ENCODE data around the gene NAPG. TPM values are rescaled to one million over a fixed set of nuclear protein-coding genes. Genes with fewer than 3 reads are reported as not detected.

NAPG gene
- total and polyA plus RNA-seq, 9 of the 15 experiments (the other 6 are each of a cell fraction or from before 2014, with no cell fraction given): 31.6 to 63.3 (median 50.9) TPM

- TF ChIP-seq ZNF766 (CRISPR knock-in tag; conservative IDR thresholded peaks at IDR 0.05) (no peak), SRSF3 (IDR thresholded peaks at IDR 0.05; ENCODE audit: insufficient read depth, low read length) (no peak)
Measured at GRCh38 chr18:10563886-10564285, 38.1 kb downstream of the NAPG start (continued).

- Histone ChIP-seq H3K9me1 (ENCODE audit: control insufficient read depth, insufficient read depth, low read length) (no peaks in the 10 kb centered on the region), H3K27ac (ENCODE audit: extremely low read depth, low read depth, low read length) (no peak overlapping the region; the same call in 2 of the 3 replicates), H3K9me3 (replicated peaks; ENCODE audit: control insufficient read depth, insufficient read depth, low read depth, low read length) (0 out of 2 replicates have a peak, but pooled peaks cover 3% of the 10 kb centered on the region), H3K36me3 (ENCODE audit: control insufficient read depth, insufficient read depth, low read length) (no peaks in the 10 kb centered on the region), H2AFZ (ENCODE audit: low read depth, low read length) (peak overlapping the region; percentile 75), H3K27me3 (ENCODE audit: control insufficient read depth in 2 of 2, insufficient read depth in 2 of 2, low read length in 2 of 2) (no peaks in the 10 kb centered on the region), H3K9ac (ENCODE audit: insufficient read depth in 1 of 2, low read depth in 2 of 2, low read length in 2 of 2) (peak overlapping the region in 1 of 2 experiments; percentile 79; a peak in 1 of 4 replicates), H3K4me2 (ENCODE audit: insufficient read depth, low read length) (peak overlapping the region; percentile 50), H3K4me1 (replicated peaks in 1 of 2; ENCODE audit: control insufficient read depth in 2 of 2, insufficient read depth in 2 of 2, low read length in 2 of 2) (peaks cover 17 to 18% of the 10 kb centered on the region in 2 experiments), H3K4me3 (no peak overlapping the region), H3K79me2 (ENCODE audit: control insufficient read depth, insufficient read depth, low read length) (no peaks in the 10 kb centered on the region), H4K20me1 (replicated peaks; ENCODE audit: control insufficient read depth, insufficient read depth, low read length) (no peaks in the 10 kb centered on the region)
- in situ Hi-C loops (cut with MboI) (loop anchor here (5.0 to 25.0 kb wide), 2 partner anchors 102 to 997 kb away; no protein-coding TSS in a partner anchor), intact Hi-C loops (cut with micrococcal nuclease) (loop anchor here (10.0 kb wide), 1 partner anchor 220 kb away; no protein-coding TSS in a partner anchor)
- ChIA-PET POLR2A (interaction anchor here (0.7 to 1.4 kb wide), 5 partner anchors 14 to 492 kb away, joined by 3 read pairs; no protein-coding TSS in a partner anchor), CTCF (ENCODE audit: low intra/inter-chr PET ratio) (interaction anchor here (0.5 kb wide), 1 partner anchor 1457 kb away, joined by 3 read pairs; no protein-coding TSS in a partner anchor)
- DNase-seq (ENCODE audit: extremely low read depth in 1 of 4, low spot score in 3 of 4) (peak; percentile 35 to 52 (median 44)), ATAC-seq (peak; percentile 59), FAIRE-seq (peak; percentile 81)
- WGBS (ENCODE audit: insufficient coverage, low coverage, missing lambda C conversion rate): 22% methylated on average over 10 of the region's 10 CpGs
- BruUV-seq (replicated peaks): no TSS peak
- peak; percentile 64 for TF ChIP-seq MEIS2 (IDR thresholded peaks at IDR 0.05; ENCODE audit: partially characterized antibody)
- TF ChIP-seq RBM14 (IDR thresholded peaks at IDR 0.05; ENCODE audit: borderline replicate concordance, insufficient read depth, low read depth, low read length): no peak
- TF ChIP-seq ATF1 (CRISPR knock-in tag; IDR thresholded peaks at IDR 0.05): no peak
- peak; percentile 65 for TF ChIP-seq ATF1 (tag; IDR thresholded peaks at IDR 0.05)
- peak; percentile 62 for TF ChIP-seq DPF2 (IDR thresholded peaks at IDR 0.05)
- TF ChIP-seq NCOA6 (IDR thresholded peaks at IDR 0.05): no peak
- no peak for TF ChIP-seq LEF1 (IDR thresholded peaks at IDR 0.05)
- TF ChIP-seq ZNF316 (IDR thresholded peaks at IDR 0.05): peak; percentile 61
- TF ChIP-seq PBX2 (CRISPR knock-in tag; IDR thresholded peaks at IDR 0.05; ENCODE audit: low read depth): no peak
- TF ChIP-seq PBX2 (tag; conservative IDR thresholded peaks at IDR 0.05; ENCODE audit: low read depth): peak; percentile 75
- no peak for TF ChIP-seq MITF (IDR thresholded peaks at IDR 0.05)
- peak; percentile 76 for TF ChIP-seq EHMT2 (IDR thresholded peaks at IDR 0.05)
- TF ChIP-seq PKNOX1 (IDR thresholded peaks at IDR 0.05): peak; percentile 72
Measured at GRCh38 chr18:10564975-10565773, 39.3 kb downstream of the NAPG start.
